Spinal cord (tissue), 10 donors: ENCODE data around the gene MEIS3. TPM values are rescaled to one million over a fixed set of nuclear protein-coding genes. Genes with fewer than 3 reads are reported as not detected.

Experiments
- DNase-seq, 6 donors: peaks; one replicate each; pipeline versions ENCODE4 v3.0.0 to v3.0.0-alpha.2; 2013 to 2015; ENCODE audit warnings: low spot score in 6 of 6, low read depth in 4 of 6
- H3K27ac ChIP-seq: one replicate; pipeline ENCODE4 v1.5.1; 2013; ENCODE audit warnings: low read depth, low read length, control low read depth
- H3K27me3 ChIP-seq: one replicate; pipeline ENCODE4 v1.6.1; 2013; ENCODE audit warnings: low read length; ENCODE audit not compliant: control insufficient read depth, insufficient read depth
- H3K36me3 ChIP-seq: one replicate; pipeline ENCODE4 v1.6.1; 2013; ENCODE audit warnings: low read length; ENCODE audit not compliant: control insufficient read depth, insufficient read depth
- H3K4me1 ChIP-seq: one replicate; pipeline ENCODE4 v1.6.1; 2013; ENCODE audit warnings: low read length; ENCODE audit not compliant: control insufficient read depth, insufficient read depth
- H3K4me3 ChIP-seq: one replicate; pipeline ENCODE4 v1.5.1; 2013; ENCODE audit warnings: low read depth, low read length, control low read depth
- H3K9me3 ChIP-seq: one replicate; pipeline ENCODE4 v1.6.1; 2013; ENCODE audit warnings: low read length; ENCODE audit not compliant: control insufficient read depth, insufficient read depth
- WGBS: methylation state at CpG from one replicate; pipeline ENCODE4 v1.1.5; 2013; ENCODE audit warnings: missing lambda C conversion rate; ENCODE audit not compliant: insufficient coverage; 5-methylcytosine and 5-hydroxymethylcytosine counted together
- polyA plus RNA-seq, 2 donors: library from polyadenylated mRNA; unstranded; fragments of 120-200 nt; gene quantifications; one replicate each; pipeline ENCODE4 v1.2.1, GENCODE V29; 2013; ENCODE audit not compliant: insufficient read length in 2 of 2
- total RNA-seq, 2 donors: library from RNA; depleted of rRNA in 1 of 2; stranded (reverse); fragments of 120-200 nt in 1 of 2; fragments of >200 nt in 1 of 2; gene quantifications; one replicate each; pipeline versions ENCODE4 v1.2.3 to v1.2.4, GENCODE V29; 2013 to 2014
- donor health status: healthy.

Gene MEIS3
- total and polyA plus RNA-seq, 4 donors, result 35.4 to 117 (median 81.5) TPM

- Histone ChIP-seq H3K4me3 (no peak overlapping the region), H3K9me3 (no peaks in the 10 kb centered on the region), H3K36me3 (peaks cover 68% of the 10 kb centered on the region), H3K27ac (no peak overlapping the region), H3K4me1 (peaks cover 12% of the 10 kb centered on the region), H3K27me3 (no peaks in the 10 kb centered on the region)
- WGBS, result 97% methylated on average over 4 of the region's 6 CpGs
- no peak for DNase-seq
These were observed 38.8 kb downstream of the MEIS3 start for GRCh38 chr19:47380559-47380958.

- Histone ChIP-seq H3K27ac (no peak overlapping the region), H3K4me3 (no peak overlapping the region), H3K36me3 (peaks cover 79% of the 10 kb centered on the region), H3K4me1 (peaks cover 12% of the 10 kb centered on the region), H3K9me3 (no peaks in the 10 kb centered on the region), H3K27me3 (no peaks in the 10 kb centered on the region)
- DNase-seq, result peak in 2 of 6 donors; percentile 34 to 71
- WGBS, result 51% methylated on average over 20 of the region's 23 CpGs
These were observed 39.9 kb downstream of the MEIS3 start for GRCh38 chr19:47379381-47379938.

- WGBS, result 98% methylated on average over 7 of the region's 11 CpGs
- peaks cover 12% of the 10 kb centered on the region for H3K4me1 ChIP-seq
- H3K9me3 ChIP-seq, result no peaks in the 10 kb centered on the region
- no peak overlapping the region for H3K4me3 ChIP-seq
- no peak overlapping the region for H3K27ac ChIP-seq
- no peak for DNase-seq
- no peaks in the 10 kb centered on the region for H3K27me3 ChIP-seq
- H3K36me3 ChIP-seq, result peaks cover 92% of the 10 kb centered on the region
These were observed 41.1 kb downstream of the MEIS3 start for GRCh38 chr19:47378246-47378645.

- no peak for DNase-seq
- Histone ChIP-seq H3K4me3 (no peak overlapping the region), H3K9me3 (no peaks in the 10 kb centered on the region), H3K4me1 (peaks cover 12% of the 10 kb centered on the region), H3K36me3 (peaks cover 96% of the 10 kb centered on the region), H3K27ac (no peak overlapping the region), H3K27me3 (no peaks in the 10 kb centered on the region)
- 80% methylated on average over 12 of the region's 12 CpGs for WGBS
These were observed 41.5 kb downstream of the MEIS3 start for GRCh38 chr19:47377801-47378200.

- no peak overlapping the region for H3K27ac ChIP-seq
These were observed 42.1 kb downstream of the MEIS3 start for GRCh38 chr19:47377208-47377701.

GRCh38 chr19:47376589-47377144, 42.7 kb downstream of the MEIS3 start:
- H3K4me1 ChIP-seq, result peaks cover 12% of the 10 kb centered on the region
- H3K36me3 ChIP-seq, result peaks cover 98% of the 10 kb centered on the region
- H3K4me3 ChIP-seq, result no peak overlapping the region
- no peak overlapping the region for H3K27ac ChIP-seq
- H3K9me3 ChIP-seq, result no peaks in the 10 kb centered on the region
- 95% methylated on average over 15 of the region's 16 CpGs for WGBS
- H3K27me3 ChIP-seq, result no peaks in the 10 kb centered on the region
- no peak for DNase-seq

More at GRCh38 chr19:47377208-47377701, 42.1 kb downstream of the MEIS3 start:
- peak in 1 of 6 donors; percentile 41 for DNase-seq
- no peaks in the 10 kb centered on the region for H3K27me3 ChIP-seq
- peaks cover 12% of the 10 kb centered on the region for H3K4me1 ChIP-seq
- H3K36me3 ChIP-seq, result peaks cover 98% of the 10 kb centered on the region
- no peak overlapping the region for H3K4me3 ChIP-seq
- no peaks in the 10 kb centered on the region for H3K9me3 ChIP-seq
- 68% methylated on average over 16 of the region's 16 CpGs for WGBS

- 93% methylated on average over 28 of the region's 30 CpGs for WGBS
- H3K9me3 ChIP-seq, result no peaks in the 10 kb centered on the region
- H3K27ac ChIP-seq, result no peak overlapping the region
- no peaks in the 10 kb centered on the region for H3K27me3 ChIP-seq
- H3K36me3 ChIP-seq, result peaks cover 98% of the 10 kb centered on the region
- H3K4me3 ChIP-seq, result no peak overlapping the region
- DNase-seq, result no peak
- H3K4me1 ChIP-seq, result peaks cover 12% of the 10 kb centered on the region
These were observed 43.4 kb downstream of the MEIS3 start for GRCh38 chr19:47375694-47376588.

GRCh38 chr19:47374876-47375693, 44.2 kb downstream of the MEIS3 start:
- Histone ChIP-seq H3K9me3 (no peaks in the 10 kb centered on the region), H3K4me1 (peaks cover 12% of the 10 kb centered on the region), H3K27ac (no peak overlapping the region), H3K36me3 (peaks cover 95% of the 10 kb centered on the region), H3K4me3 (no peak overlapping the region), H3K27me3 (no peaks in the 10 kb centered on the region)
- no peak for DNase-seq
- 93% methylated on average over 26 of the region's 30 CpGs for WGBS
